Tibial artery (tissue), 4 donors: ENCODE data around the gene ABCB7.

ENCODE experiments used
- DNase-seq, 2 donors: peaks; one replicate each; pipeline ENCODE4 v3.0.0-alpha.2; 2019
- H3K27ac ChIP-seq, 2 donors: fragments of 200-600 bp; sonication (generic) in 1 of 2; 1 replicate in 1 of 2; 2 replicates in 1 of 2; pipeline ENCODE4 v1.5.1; 2018 to 2019; ENCODE audit warnings: mild to moderate bottlenecking in 1 of 2
- H3K27me3 ChIP-seq, 2 donors: fragments of 200-600 bp; sonication (generic) in 1 of 2; one replicate each; pipeline versions ENCODE4 v1.5.1 to v1.6.0; 2016 to 2019
- H3K36me3 ChIP-seq, 3 donors: fragments of 200-600 bp; sonication (generic) in 2 of 3; one replicate each; pipeline ENCODE4 v1.5.1; 2016 to 2019; ENCODE audit warnings: mild to moderate bottlenecking in 2 of 3
- H3K4me1 ChIP-seq, 4 donors: fragments of 200-600 bp; sonication (generic) in 2 of 4; 1 replicate in 3 of 4; 2 replicates in 1 of 4; pipeline ENCODE4 v1.5.1; 2016 to 2019
- H3K4me3 ChIP-seq, 2 donors: fragments of 200-600 bp; sonication (generic) in 1 of 2; 1 replicate in 1 of 2; 2 replicates in 1 of 2; pipeline ENCODE4 v1.5.1; 2018 to 2019; ENCODE audit warnings: mild to moderate bottlenecking in 2 of 2
- H3K9me3 ChIP-seq, 3 donors: fragments of 200-600 bp; sonication (generic) in 1 of 3; one replicate each; pipeline ENCODE4 v1.5.1; 2016 to 2019
- CTCF ChIP-seq, 2 experiments: fragments of 200-600 bp in 1 of 2; fragments of 450-650 bp in 1 of 2; IDR thresholded peaks; one replicate each; pipeline ENCODE4 v1.5.1; 2017 to 2019; ENCODE audit warnings: antibody characterized with exemption in 2 of 2, mild to moderate bottlenecking in 1 of 2, moderate library complexity in 1 of 2
- intact Hi-C: fragments of 100-400 bp; cut with DNase I; formaldehyde crosslinking; loops from one replicate; pipeline ENCODE4 v1.15.0; 2023; ENCODE audit warnings: low total_unique reads

ABCB7 gene

DNA sequence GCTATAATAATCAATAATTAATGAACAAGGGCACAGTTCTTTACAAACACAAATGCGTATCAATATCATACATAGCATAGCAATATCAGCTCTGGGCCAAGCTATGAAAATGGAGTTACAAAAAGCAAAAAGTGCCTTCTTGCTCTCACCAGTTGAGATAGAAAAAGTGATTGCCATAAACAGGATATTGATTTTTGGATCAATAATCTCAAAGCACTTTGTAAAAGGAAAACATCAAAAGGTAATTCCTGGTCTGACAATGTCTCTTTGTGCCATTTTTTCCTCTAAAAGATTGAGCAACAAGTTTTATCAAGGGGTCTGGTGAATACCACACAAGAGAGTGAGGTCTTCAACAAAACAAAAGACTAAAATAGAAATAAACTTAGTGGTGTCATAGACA, 42.4 kb downstream of the ABCB7 start:
- no peak for TF ChIP-seq CTCF (IDR thresholded peaks at IDR 0.05)
- no peak for DNase-seq
- peaks cover 0 to 6% (median 0%) of the 10 kb centered on the region in 4 donors for H3K4me1 ChIP-seq
- H3K27ac ChIP-seq = no peak overlapping the region
- H3K27me3 ChIP-seq = no peaks in the 10 kb centered on the region
- intact Hi-C loops = no loop called here
- no peaks in the 10 kb centered on the region for H3K9me3 ChIP-seq
- no peaks in the 10 kb centered on the region for H3K36me3 ChIP-seq
- no peak overlapping the region for H3K4me3 ChIP-seq

DNA sequence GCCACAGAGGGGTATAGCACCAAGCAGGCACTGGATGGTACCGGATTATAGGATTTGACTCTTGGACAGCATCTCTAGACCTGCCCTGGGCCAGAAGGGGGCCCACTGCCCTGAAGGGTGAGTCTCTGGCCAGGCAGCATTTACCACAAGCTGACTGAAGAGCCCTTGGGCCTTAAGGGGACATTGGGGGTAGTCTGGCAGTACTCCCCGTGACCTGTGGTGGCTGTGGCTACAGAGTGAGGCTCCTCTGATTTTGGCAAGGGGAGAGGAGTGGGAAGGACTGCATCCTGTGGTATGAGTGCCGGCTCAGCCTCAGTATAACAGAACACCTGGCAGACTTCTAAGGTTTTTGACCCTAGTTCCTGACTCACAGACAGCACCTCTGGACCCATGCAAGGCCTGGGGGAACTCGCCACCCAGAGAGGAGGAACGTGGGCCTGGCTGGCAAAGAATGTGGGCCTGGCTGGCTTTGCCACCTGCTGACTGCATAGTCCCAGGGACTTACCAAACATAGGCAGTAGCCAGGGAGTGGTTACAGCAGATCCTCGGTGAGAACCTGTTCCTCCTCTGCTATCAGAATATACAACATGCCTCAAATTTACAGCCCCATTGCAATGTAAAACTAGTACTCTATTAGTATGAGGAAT, 48.1 kb downstream of the ABCB7 start:
- Histone ChIP-seq H3K9me3 (no peaks in the 10 kb centered on the region), H3K27me3 (no peaks in the 10 kb centered on the region), H3K36me3 (no peaks in the 10 kb centered on the region), H3K27ac (no peak overlapping the region), H3K4me3 (no peak overlapping the region), H3K4me1 (no peaks in the 10 kb centered on the region)
- TF ChIP-seq CTCF (IDR thresholded peaks at IDR 0.05) = no peak
- intact Hi-C loops = no loop called here
- no peak for DNase-seq

DNA sequence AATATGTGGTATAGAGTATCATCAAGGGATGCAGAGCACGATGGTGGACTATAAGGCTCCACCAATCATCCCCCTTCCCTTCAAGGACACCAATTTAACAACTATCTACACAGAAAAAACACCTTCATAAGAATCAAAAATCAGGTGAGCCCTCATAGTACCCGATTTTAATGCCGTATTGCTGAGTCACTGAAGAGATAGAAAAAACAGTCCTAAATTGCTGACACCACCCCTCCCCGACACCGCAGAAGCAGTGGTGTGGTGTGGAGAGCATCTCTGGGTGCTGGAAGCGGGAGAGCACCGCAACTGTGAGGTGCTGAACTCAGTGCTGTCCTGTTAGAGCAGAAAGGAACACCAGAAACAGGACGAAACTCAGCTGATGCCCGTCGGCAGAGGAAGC, 49.3 kb downstream of the ABCB7 start:
- Histone ChIP-seq H3K36me3 (no peaks in the 10 kb centered on the region), H3K4me1 (no peaks in the 10 kb centered on the region), H3K4me3 (no peak overlapping the region), H3K9me3 (no peaks in the 10 kb centered on the region), H3K27ac (no peak overlapping the region), H3K27me3 (no peaks in the 10 kb centered on the region)
- TF ChIP-seq CTCF (IDR thresholded peaks at IDR 0.05) = no peak
- no peak for DNase-seq
- intact Hi-C loops = no loop called here

DNA sequence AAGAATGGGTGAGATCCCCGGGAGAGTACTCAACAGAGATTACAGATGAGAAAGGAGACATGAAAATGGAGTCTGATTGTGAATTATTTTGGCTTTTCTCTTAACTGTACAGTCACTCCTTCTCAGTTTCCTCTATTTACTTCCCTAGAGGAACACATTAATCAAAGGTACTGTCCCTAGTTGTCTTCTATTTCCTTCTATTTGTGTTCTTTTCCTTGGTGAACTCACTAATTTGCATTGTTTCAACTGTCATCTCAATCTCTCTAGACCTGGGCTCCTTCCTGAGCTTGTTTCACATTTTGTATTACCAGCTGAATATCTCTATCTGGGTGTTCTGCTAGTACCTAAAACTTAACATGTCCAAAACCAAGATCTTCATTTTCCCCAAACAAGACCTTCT, 59.8 kb downstream of the ABCB7 start:
- no peaks in the 10 kb centered on the region for H3K27me3 ChIP-seq
- no peaks in the 10 kb centered on the region for H3K36me3 ChIP-seq
- no peaks in the 10 kb centered on the region for H3K9me3 ChIP-seq
- intact Hi-C loops = no loop called here
- DNase-seq = no peak
- H3K27ac ChIP-seq = no peak overlapping the region
- H3K4me3 ChIP-seq = no peak overlapping the region
- H3K4me1 ChIP-seq = no peaks in the 10 kb centered on the region
- TF ChIP-seq CTCF (IDR thresholded peaks at IDR 0.05) = no peak

DNA sequence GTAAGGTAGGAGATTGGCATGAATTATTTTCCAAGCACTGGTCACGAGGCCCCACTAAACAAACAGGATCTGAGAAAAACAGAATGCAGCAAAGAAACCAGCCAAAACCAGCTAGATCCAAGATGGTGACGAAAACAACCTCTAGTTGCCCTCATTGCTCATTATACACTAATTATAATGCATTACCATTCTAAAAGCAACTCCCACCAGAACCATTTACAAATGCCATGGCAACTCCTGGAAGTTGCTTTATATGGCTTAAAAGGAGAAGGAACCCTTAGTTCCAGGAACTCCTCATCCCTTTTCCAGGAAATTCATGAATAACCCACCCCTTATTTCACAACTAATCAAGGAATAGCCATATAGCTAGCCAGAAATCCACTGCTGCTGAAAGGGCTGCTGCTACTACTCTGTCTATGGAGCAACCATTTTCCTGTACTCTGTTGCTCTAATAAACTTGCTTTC, 69.3 kb downstream of the ABCB7 start:
- Histone ChIP-seq H3K27me3 (no peaks in the 10 kb centered on the region), H3K4me3 (no peak overlapping the region), H3K9me3 (no peaks in the 10 kb centered on the region), H3K4me1 (peaks cover 0 to 11% (median 0%) of the 10 kb centered on the region in 4 donors), H3K27ac (no peak overlapping the region), H3K36me3 (no peaks in the 10 kb centered on the region)
- no peak for DNase-seq
- no peak for TF ChIP-seq CTCF (IDR thresholded peaks at IDR 0.05)
- intact Hi-C loops = no loop called here

DNA sequence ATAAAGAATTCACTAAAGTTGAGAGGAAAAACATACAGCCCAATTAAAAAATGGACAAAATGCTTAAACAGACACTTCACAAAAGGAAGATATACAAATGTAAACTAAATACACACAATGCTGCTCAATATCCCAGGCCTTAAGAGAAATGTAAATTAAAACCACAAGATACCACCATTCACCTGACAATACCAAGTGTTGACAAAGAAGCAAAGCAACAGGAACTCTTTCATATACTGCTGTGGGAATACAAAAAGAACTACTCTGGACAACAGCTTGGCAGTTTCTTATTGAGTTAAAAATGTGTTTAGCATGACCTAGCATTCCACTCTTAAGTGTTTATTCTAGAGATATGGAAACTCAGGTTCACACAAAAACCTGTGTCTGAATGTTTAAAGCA, 71.3 kb downstream of the ABCB7 start:
- Histone ChIP-seq H3K27ac (no peak overlapping the region), H3K27me3 (no peaks in the 10 kb centered on the region), H3K36me3 (no peaks in the 10 kb centered on the region), H3K4me1 (peaks cover 0 to 11% (median 0%) of the 10 kb centered on the region in 4 donors), H3K4me3 (no peak overlapping the region), H3K9me3 (no peaks in the 10 kb centered on the region)
- no peak for TF ChIP-seq CTCF (IDR thresholded peaks at IDR 0.05)
- intact Hi-C loops = no loop called here
- no peak for DNase-seq
